Adrenal gland (tissue), 12 donors: ENCODE results near the gene CRY1. TPM values are rescaled to one million over a fixed set of nuclear protein-coding genes. Genes with fewer than 3 reads are reported as not detected.

Experiments
- DNase-seq, 7 donors: peaks; one replicate each; pipeline ENCODE4 v3.0.0-alpha.2; 2019 to 2020
- H3K27ac ChIP-seq, 5 donors: fragments of 200-600 bp; sonication (generic) in 4 of 5; 1 replicate in 3 of 5; 2 replicates in 2 of 5; pipeline versions ENCODE4 v1.5.1 to v1.8.0; 2016 to 2020; ENCODE audit warnings: mild to moderate bottlenecking in 1 of 5
- H3K27me3 ChIP-seq: fragments of 200-600 bp; 2 replicates; pipeline ENCODE4 v1.8.0; 2021
- H3K36me3 ChIP-seq, 2 donors: fragments of 200-600 bp; replicated peaks in 1 of 2; 1 replicate in 1 of 2; 2 replicates in 1 of 2; pipeline versions ENCODE4 v1.5.1 to v1.8.0; 2018 to 2022
- H3K4me1 ChIP-seq, 2 donors: fragments of 200-600 bp; replicated peaks in 1 of 2; 1 replicate in 1 of 2; 2 replicates in 1 of 2; pipeline versions ENCODE4 v1.5.1 to v1.8.0; 2018 to 2021
- H3K4me3 ChIP-seq, 4 donors: fragments of 200-600 bp; sonication (generic) in 3 of 4; one replicate each; pipeline ENCODE4 v1.5.1; 2016 to 2018
- H3K9me3 ChIP-seq, 3 donors: fragments of 200-600 bp; sonication (generic) in 1 of 3; replicated peaks in 1 of 3; 1 replicate in 2 of 3; 2 replicates in 1 of 3; pipeline versions ENCODE4 v1.5.1 to v1.8.0; 2016 to 2021
- POLR2A ChIP-seq, 2 donors: fragments of 450-650 bp; IDR thresholded peaks; one replicate each; pipeline ENCODE4 v1.6.1; 2017; ENCODE audit warnings: antibody characterized with exemption in 2 of 2, mild to moderate bottlenecking in 2 of 2, moderate library complexity in 1 of 2
- WGBS, 4 donors: extraction: QIAGEN DNeasy Blood & Tissue Kit in 2 of 4; methylation state at CpG; one replicate each; pipeline versions ENCODE4 v1.1.5 to v1.1.7; 2013 to 2017; 5-methylcytosine and 5-hydroxymethylcytosine counted together
- intact Hi-C, 2 donors: fragments of 100-400 bp; cut with DNase I; formaldehyde crosslinking; loops; one replicate each; pipeline versions ENCODE4 v1.14.1 to v1.15.0; 2022 to 2023
- polyA plus RNA-seq, 3 donors: library from polyadenylated mRNA; stranded (reverse); fragments of 200-250 nt in 2 of 3; fragments of 350-450 nt in 1 of 3; fragmentation: Illumina TruSeq in 1 of 3; extraction: RNeasy Lipid Tissue Mini Kit (QIAGEN cat#74804) in 1 of 3; gene quantifications; one replicate each; pipeline ENCODE4 v1.2.3, GENCODE V29; 2013 to 2014
- total RNA-seq, 9 donors: library from RNA; depleted of rRNA in 4 of 9; stranded (reverse); fragments of >200 nt in 4 of 9; fragments of 120-200 nt in 1 of 9; fragmentation: NEBNext Ultra II Directional in 1 of 9; extraction: Animal tissue kit (Norgen Biotek cat#: 25700) in 1 of 9; gene quantifications; one replicate each; pipeline versions ENCODE4 v1.1.0 to v1.2.4, GENCODE V29; 2013 to 2023
- TF ChIP-seq, protein P1 (sequence below), 6 experiments: fragments of 450-650 bp in 4 of 6; fragments of 200-600 bp in 2 of 6; sonication (generic) in 1 of 6; IDR thresholded peaks; 1 replicate in 5 of 6; 2 replicates in 1 of 6; pipeline versions ENCODE4 v1.5.1 to v1.8.0; 2016 to 2021; ENCODE audit warnings: antibody characterized with exemption in 6 of 6, mild to moderate bottlenecking in 2 of 6, moderate library complexity in 1 of 6
- donor health status: healthy with polysubstance abuse.
- donor health status: Bipolar disorder and iron deficiency.
- donor health status: DM: yes; HTN: yes; CAD: no.
- donor health status: DM: no; HTN: no; CAD: no.
- donor health status: DM: no; HTN: no; CAD: no.
- donor health status: DM: yes; HTN: yes; CAD: no.

Gene CRY1
- total and polyA plus RNA-seq, 12 donors: 4.7 to 51.5 (median 11.6) TPM

DNA sequence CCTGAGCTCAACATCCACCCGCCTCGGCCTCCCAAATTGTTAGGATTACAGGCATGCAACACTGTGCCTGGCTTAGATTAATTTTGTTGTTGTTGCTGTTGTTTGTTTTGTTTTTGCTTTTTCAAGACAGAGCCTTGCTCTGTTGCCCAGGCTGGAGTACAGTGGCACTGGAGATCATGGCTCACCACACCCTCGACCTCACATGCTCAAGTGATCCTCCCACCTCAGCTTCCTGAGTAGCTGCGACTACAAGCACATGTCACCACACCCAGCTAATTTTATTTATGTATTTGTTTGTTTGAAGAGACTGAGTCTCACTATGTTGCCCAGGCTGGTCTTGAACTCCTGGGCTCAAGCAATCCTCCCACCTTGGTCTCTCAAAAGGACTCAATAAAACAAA lies 26.7 kb downstream of the CRY1 start:
- no peak for DNase-seq
- no peaks in the 10 kb centered on the region for H3K4me1 ChIP-seq
- H3K9me3 ChIP-seq: no peaks in the 10 kb centered on the region
- H3K27ac ChIP-seq: no peak overlapping the region
- H3K27me3 ChIP-seq: no peaks in the 10 kb centered on the region
- no peak overlapping the region for H3K4me3 ChIP-seq
- intact Hi-C loops: no loop called here
- TF ChIP-seq, protein P1, sequence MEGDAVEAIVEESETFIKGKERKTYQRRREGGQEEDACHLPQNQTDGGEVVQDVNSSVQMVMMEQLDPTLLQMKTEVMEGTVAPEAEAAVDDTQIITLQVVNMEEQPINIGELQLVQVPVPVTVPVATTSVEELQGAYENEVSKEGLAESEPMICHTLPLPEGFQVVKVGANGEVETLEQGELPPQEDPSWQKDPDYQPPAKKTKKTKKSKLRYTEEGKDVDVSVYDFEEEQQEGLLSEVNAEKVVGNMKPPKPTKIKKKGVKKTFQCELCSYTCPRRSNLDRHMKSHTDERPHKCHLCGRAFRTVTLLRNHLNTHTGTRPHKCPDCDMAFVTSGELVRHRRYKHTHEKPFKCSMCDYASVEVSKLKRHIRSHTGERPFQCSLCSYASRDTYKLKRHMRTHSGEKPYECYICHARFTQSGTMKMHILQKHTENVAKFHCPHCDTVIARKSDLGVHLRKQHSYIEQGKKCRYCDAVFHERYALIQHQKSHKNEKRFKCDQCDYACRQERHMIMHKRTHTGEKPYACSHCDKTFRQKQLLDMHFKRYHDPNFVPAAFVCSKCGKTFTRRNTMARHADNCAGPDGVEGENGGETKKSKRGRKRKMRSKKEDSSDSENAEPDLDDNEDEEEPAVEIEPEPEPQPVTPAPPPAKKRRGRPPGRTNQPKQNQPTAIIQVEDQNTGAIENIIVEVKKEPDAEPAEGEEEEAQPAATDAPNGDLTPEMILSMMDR (IDR thresholded peaks at IDR 0.05): no peak
- TF ChIP-seq POLR2A (IDR thresholded peaks at IDR 0.05): no peak
- 86 to 97% (median 92%) methylated on average over 4 of the region's 4 CpGs for WGBS, 4 donors
- no peaks in the 10 kb centered on the region for H3K36me3 ChIP-seq

- no peak for DNase-seq
- H3K4me3 ChIP-seq: no peak overlapping the region
- no peaks in the 10 kb centered on the region for H3K36me3 ChIP-seq
- H3K4me1 ChIP-seq: no peaks in the 10 kb centered on the region
- TF ChIP-seq, protein P1 (IDR thresholded peaks at IDR 0.05): no peak
- no peaks in the 10 kb centered on the region for H3K27me3 ChIP-seq
- no peaks in the 10 kb centered on the region for H3K9me3 ChIP-seq
- no peak overlapping the region for H3K27ac ChIP-seq
- intact Hi-C loops: no loop called here
Measured at GRCh38 chr12:107064687-107065086, 28.7 kb downstream of the CRY1 start.

- TF ChIP-seq POLR2A (IDR thresholded peaks at IDR 0.05): no peak
- TF ChIP-seq, protein P1 (IDR thresholded peaks at IDR 0.05): no peak
- WGBS, 4 donors: 94 to 100% (median 99%) methylated on average over 1 of the region's 1 CpG
Measured at GRCh38 chr12:107064243-107064642, 29.1 kb downstream of the CRY1 start.

GRCh38 chr12:107058190-107058589 lies 35.2 kb downstream of the CRY1 start:
- Histone ChIP-seq H3K4me1 (peaks cover 6 to 35% of the 10 kb centered on the region in 2 donors), H3K27ac (no peak overlapping the region), H3K27me3 (no peaks in the 10 kb centered on the region), H3K9me3 (peaks cover 0 to 9% (median 0%) of the 10 kb centered on the region in 3 donors), H3K4me3 (no peak overlapping the region), H3K36me3 (no peaks in the 10 kb centered on the region)
- no peak for DNase-seq
- TF ChIP-seq POLR2A (IDR thresholded peaks at IDR 0.05): no peak
- TF ChIP-seq, protein P1 (IDR thresholded peaks at IDR 0.05): no peak
- intact Hi-C loops: no loop called here
- WGBS, 4 donors: 81 to 83% (median 82%) methylated on average over 2 of the region's 2 CpGs

More at GRCh38 chr12:107064243-107064642, 29.1 kb downstream of the CRY1 start:
- no peak for DNase-seq
- intact Hi-C loops: no loop called here
- no peaks in the 10 kb centered on the region for H3K9me3 ChIP-seq
- no peaks in the 10 kb centered on the region for H3K27me3 ChIP-seq
- no peak overlapping the region for H3K27ac ChIP-seq
- H3K4me3 ChIP-seq: no peak overlapping the region
- H3K36me3 ChIP-seq: no peaks in the 10 kb centered on the region
- H3K4me1 ChIP-seq: no peaks in the 10 kb centered on the region
